Stimulated activated CD8-positive, alpha-beta memory T cell treated with anti-CD3 and anti-CD28 coated beads, Interleukin-15, amount 100 ng/mL, for 48 hours (primary cell): Measurements from ENCODE around the gene RSRC2.
"Not testable (repeated sequence)": the region's sequence is repeated elsewhere in the genome, so short reads cannot be mapped to it uniquely, and the experiment has no call there.

Source experiments
- DNase-seq, 2 donors: peaks; one replicate each; pipeline ENCODE4 v3.0.0-alpha.2; 2020; ENCODE audit warnings: low read depth in 2 of 2

Gene RSRC2

DNA sequence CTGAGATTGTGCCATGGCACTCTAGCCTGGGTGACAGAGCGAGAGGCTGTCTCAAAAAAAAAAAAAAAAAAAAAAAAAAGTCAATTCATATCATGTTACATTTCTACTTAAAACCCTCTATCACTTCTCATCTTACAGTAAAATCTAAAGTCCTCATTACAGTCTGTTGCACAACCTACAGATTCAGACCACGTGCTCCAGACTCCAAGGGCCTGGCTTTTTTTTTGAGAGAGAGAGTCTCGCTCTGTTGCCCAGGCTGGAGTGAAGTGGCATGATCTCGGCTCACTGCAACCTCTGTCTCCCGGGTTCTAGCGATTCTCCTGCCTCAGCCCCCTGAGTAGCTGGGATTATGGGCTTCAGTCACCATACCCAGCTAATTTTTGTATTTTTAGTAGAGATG lies 40.4 kb downstream of the RSRC2 start:
- DNase-seq, result not testable (repeated sequence)

DNA sequence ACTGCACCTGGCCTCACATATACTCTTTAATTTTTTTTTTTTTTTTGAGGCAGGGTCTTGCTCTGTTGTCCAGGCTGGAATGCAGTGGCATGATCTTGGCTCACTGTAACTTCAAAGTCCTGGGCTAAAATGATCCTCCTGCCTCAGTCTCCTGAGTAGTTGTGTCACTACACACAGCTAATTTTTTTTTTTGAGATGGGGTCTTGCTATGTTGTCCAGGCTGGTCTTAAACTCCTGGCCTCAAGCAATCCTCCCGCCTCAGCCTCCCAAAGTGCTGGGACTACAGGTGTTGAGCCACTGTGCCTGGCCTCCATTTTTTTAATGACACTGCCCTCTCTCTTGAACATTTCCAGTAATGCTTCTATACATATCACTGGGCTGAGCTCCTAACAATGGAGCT lies 42.4 kb downstream of the RSRC2 start:
- DNase-seq, result not testable (repeated sequence)

GRCh38 chr12:122483969-122484368 lies 42.8 kb downstream of the RSRC2 start:
- no peak for DNase-seq

DNA sequence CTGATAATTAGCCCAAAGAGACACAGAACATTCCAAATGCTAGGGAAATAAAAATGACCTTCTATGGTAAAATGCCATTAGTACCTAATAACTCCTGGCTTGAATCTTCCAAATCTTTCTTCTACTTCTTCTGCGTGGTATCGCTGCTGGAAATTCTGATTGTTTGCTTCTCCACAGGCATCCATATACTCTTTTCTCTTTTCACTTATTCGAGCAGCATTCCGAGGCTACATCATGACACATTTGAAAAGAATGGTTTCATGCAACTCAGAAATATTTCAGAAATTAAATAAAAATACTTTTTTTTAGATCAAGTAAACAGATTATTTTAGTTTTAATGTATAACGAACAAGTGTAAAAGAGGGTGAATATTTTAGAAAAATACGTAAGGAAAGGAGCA lies 44.9 kb downstream of the RSRC2 start:
- no peak for DNase-seq

DNA sequence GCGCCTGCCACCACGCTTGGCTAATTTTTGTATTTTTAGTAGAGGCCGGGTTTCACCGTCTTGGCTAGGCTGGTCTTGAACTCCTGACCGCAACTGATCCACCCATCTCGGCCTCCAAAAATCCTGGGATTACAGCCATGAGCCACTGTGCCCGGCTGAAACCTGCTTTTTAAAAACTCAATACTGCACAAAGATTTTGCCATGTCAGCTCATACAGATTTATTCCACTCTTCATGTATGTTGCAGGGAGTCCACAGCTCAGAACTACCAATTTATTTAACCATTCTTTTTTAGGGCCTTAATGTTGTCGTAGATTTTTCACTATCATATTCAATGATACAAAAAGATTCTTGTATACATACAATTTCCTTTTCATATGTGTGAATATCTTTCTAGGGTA lies 46.0 kb downstream of the RSRC2 start:
- no peak for DNase-seq

DNA sequence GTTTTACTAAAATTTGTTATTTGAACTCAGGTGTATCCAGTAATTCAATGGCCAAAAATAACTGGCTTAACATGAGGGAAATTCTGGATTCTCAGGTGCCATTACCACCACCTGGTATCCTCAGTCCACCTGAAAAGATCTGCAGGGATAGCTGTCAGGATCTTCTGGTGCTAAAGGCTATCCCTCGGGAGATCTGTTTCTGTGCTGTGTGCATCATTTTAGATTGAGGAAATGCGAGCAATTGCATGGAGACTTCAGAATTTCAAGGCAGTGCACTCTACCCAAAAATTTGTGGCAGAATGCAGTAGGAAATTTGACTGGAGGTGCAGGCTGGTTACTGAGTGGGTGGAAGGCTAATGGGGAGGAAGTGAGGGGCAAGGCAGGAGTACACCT lies 52.4 kb downstream of the RSRC2 start:
- no peak for DNase-seq

- DNase-seq, result peak; percentile 48 to 68
Observed at GRCh38 chr12:122473543-122474323, 53.0 kb downstream of the RSRC2 start.

GRCh38 chr12:122471324-122472226 lies 55.2 kb downstream of the RSRC2 start:
- DNase-seq, result no peak

DNA sequence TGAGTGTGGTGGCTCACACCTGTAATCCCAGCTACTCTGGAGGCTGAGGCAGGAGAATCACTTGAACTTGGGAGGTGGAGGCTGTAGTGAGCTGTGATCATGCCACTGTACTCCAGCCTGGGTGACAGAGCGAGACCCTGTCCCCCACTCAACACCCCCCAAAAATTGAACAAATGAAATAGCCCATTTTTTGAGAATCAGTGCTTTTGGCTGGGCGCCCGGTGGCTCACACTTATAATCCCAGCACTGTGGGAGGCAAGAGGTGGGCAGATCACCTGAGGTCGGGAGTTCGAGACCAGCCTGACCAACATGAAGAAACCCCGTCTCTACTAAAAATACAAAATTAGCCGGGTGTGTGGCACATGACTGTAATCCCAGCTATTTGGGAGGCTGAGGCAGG lies 56.2 kb downstream of the RSRC2 start:
- not testable (repeated sequence) for DNase-seq

GRCh38 chr12:122469856-122470255 lies 56.9 kb downstream of the RSRC2 start:
- not testable (repeated sequence) for DNase-seq

- no peak for DNase-seq
Observed at GRCh38 chr12:122467983-122468382, 58.8 kb downstream of the RSRC2 start.

DNA sequence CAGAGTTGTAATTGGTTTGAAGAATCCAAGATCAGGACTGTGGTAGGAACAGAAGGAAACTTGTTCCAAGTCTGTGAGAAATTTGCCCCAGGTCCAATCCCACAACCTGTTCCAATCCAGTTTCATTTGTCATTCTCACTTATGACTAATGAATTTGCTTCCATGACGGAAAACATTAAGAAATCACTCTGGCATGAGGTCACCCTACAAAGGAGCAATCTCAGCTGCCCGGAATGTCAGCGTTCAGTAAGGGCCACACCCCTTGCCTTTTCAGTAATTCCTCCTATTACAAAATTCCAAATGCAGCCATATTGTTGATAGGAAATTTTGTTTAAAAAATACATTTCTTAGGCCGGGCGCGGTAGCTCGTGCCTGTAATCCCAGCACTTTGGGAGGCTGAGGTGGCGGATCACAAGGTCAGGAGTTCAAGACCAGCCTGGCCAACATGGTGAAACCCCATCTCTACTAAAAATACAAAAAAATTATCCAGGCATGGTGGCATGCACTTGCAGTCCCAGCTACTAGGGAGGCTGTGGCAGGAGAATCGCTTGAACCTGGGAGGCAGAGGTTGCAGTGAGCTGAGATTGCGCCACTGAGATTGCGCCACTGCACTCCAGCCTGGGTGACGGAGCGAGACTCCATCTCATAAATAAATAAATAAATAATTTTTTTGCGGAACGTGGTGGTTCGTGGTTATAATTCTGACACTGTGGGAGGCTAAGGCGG lies 62.3 kb downstream of the RSRC2 start:
- not testable (repeated sequence) for DNase-seq

DNA sequence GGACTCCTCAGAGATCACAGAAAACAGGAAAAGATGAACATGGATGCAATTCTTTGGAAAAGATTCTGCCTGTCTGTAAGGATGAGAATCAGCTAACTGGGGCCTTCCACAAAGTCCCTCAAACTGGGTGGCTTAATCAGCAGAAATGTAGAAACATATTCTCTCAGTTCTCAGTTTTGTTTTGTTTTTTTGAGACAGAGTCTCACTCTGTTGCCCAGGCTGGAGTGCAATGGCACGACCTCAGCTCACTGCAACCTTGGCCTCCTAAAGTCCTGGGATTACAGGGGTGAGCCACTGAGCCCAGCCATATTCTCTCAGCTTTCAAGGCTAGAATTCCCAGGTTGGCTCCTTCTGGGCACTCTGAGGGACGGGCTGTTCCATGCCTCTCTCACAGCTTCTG lies 66.1 kb downstream of the RSRC2 start:
- no peak for DNase-seq

DNA sequence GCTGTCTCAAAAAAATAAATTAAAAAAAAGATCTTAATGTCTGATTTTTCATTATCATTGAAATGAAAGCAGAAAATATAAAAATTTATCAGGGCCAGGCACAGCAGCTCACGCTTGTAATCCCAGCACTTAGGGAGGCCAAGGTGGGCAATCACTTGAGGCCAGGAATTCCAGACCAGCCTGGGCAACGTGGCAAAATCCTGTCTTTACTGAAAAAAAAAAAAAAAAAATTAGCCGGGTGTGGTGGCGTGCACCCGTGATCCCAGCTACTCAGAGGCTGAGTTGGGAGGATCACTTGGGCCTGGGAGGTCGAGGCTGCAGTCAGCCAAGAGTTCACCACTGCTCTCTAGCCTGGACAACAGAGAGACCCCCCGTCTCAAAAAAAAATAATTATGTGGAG lies 66.7 kb downstream of the RSRC2 start:
- no peak for DNase-seq

DNA sequence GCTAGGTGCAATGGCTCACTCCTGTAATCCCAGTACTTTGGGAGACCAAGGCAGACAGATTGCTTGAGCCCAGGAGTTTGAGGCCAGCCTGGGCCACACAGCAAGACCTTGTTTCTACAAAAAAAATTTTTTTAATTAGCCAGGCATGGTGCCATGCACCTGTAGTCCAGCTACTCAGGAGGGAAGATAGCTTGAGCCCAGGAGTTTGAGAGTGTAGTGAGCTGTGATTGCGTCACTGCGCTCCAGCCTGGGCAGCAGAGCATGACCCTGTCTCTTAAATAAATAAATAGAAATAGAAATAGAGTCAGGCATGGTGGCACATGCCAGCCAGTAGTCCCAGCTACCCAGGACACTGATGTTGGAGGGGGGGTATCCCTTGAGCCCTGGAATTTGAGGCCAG lies 67.5 kb downstream of the RSRC2 start:
- DNase-seq, result no peak

- no peak for DNase-seq
Observed at GRCh38 chr12:122458105-122459035, 68.4 kb downstream of the RSRC2 start.

DNA sequence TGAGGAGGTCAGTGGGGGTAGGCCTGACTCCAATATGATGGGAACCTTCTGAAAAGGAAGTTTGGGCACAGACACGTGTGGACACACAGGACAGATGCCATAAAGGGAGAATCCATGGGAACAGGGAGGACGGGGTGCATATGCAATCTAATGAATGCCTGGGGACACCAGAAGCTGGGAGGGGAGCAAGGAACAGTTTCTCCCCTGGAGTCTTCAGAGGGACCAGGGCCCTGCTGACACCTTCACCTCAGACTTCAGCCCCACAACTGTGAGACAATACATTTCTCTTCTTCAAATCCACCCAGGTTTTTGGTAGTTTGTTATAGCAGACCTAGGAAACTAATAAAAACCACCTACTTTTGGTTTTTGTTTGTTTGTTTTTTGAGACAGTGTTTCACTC lies 69.1 kb downstream of the RSRC2 start:
- no peak for DNase-seq

DNA sequence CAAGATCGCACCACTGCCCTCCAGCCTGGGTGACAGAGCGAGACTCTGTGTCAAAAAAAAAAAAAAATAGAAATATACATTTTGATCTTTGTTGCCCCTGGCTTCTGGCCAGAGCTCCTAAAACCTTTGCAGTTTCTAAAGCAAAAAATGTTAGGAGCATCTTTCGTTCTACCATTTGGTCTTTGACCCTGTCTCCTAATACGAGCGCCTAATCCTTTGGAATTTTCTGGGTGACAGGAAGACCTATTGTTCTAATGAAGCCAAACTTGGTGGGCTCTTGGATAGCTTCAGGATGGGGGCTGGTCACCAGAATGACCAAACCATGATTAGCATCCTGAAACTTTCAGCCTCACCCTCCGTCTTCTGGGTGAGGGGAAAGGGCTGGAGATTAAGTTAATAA lies 72.0 kb downstream of the RSRC2 start:
- DNase-seq, result no peak

DNA sequence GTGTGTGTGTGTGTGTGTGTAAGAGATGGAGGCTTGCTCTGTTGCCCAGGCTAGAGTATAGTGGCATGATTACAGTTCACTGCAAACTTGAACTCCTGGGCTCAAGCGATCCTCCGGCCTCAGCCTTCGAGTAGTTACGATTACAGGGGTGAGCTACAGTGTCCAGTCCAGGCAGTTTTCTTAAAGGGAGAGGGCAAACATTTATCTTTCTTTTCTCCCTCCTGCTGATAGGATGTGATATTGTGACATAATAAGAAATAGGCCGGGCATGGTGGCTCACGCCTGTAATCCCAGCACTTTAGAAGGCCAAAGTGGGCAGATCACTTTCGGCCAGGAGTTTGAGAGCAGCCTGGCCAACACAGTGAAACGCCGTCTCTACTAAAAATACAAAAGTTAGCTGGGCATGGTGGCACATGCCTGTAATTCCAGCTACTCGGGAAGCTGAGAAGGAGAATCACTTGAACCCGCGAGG lies 72.5 kb downstream of the RSRC2 start:
- no peak for DNase-seq
